Activated T-cell treated with anti-CD3 and anti-CD28 coated beads, Interleukin-2, amount 50 U/mL, for 1 hour (primary cell): ENCODE measurements around the gene CAP2.
"Not testable (repeated sequence)": the region's sequence is repeated elsewhere in the genome, so short reads cannot be mapped to it uniquely, and the experiment has no call there.

ENCODE experiments used
- DNase-seq: peaks from one replicate; pipeline ENCODE4 v3.0.0-alpha.2; 2020

The CAP2 gene

GRCh38 chr6:17505767-17506280 lies 112.4 kb downstream of the CAP2 start:
- DNase-seq: no peak

- no peak for DNase-seq
Measured at GRCh38 chr6:17506531-17506930, 113.1 kb downstream of the CAP2 start.

DNA sequence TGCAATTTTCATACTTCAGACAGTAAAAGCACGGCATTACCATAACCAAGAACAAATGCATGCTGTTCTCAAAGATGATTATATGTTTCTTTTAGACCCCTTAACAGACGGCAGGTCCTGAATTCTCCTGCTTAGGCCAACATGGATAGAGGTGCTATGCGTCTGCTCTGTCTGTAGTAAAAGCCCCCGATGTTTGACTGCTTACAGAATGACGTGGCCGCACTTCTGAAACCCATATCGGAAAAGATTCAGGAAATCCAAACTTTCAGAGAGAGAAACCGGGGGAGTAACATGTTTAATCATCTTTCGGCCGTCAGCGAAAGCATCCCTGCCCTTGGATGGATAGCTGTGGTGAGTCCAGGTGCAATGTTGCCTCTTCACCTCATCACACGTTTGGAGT lies 113.6 kb downstream of the CAP2 start:
- no peak for DNase-seq

DNA sequence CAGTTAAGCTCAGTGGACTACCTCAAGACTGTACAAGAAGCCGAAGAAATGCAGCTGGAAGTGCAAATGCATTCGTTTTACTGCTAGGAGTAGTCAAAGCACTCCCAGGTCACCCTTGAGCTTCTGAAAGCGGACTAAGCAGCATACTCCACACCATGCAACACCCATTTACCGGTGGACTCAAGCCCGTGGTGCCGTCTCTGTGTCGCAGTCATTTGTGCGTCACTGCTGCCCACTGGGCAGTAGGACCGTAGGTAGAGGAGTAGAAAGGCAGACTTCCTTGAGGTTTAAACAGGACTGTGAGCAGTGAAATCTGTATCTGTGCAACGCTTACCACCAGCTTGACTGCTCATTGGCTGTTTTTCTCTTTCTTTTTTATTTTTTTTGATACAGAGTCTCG lies 117.7 kb downstream of the CAP2 start:
- no peak for DNase-seq

- DNase-seq: no peak
Measured at GRCh38 chr6:17511580-17511979, 118.2 kb downstream of the CAP2 start.

- DNase-seq: no peak
Measured at GRCh38 chr6:17519120-17519519, 125.7 kb downstream of the CAP2 start.

- no peak for DNase-seq
Measured at GRCh38 chr6:17525637-17526036, 132.2 kb downstream of the CAP2 start.

- DNase-seq: no peak
Measured at GRCh38 chr6:17527076-17527475, 133.7 kb downstream of the CAP2 start.

- no peak for DNase-seq
Measured at GRCh38 chr6:17530321-17530835, 137.0 kb downstream of the CAP2 start.

DNA sequence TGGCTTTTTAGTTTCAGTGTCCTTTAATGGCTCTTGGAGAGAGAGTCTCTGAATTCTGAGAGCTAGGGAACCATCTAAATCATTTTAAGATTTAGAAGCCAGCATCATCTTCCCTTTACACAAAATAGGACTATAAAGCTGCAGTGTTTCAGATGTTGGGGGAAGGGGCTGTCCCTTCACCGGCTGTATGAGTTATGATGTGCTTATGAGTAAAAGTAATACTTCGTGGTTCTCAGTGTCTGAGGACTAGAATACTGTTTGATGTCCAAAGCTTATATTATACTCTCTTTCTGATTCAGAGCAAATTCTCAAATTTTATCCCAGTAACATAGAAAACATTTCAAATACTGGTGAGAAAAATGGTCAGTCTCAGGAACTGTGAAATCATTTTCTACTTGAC lies 143.2 kb downstream of the CAP2 start:
- no peak for DNase-seq

- DNase-seq: no peak
Measured at GRCh38 chr6:17542243-17542642, 148.8 kb downstream of the CAP2 start.

- DNase-seq: not testable (repeated sequence)
Measured at GRCh38 chr6:17545681-17546080, 152.3 kb downstream of the CAP2 start.

GRCh38 chr6:17551383-17551958 lies 158.1 kb downstream of the CAP2 start:
- DNase-seq: no peak

- DNase-seq: no peak
Measured at GRCh38 chr6:17552861-17553260, 159.5 kb downstream of the CAP2 start.

GRCh38 chr6:17556014-17556413 lies 162.6 kb downstream of the CAP2 start:
- DNase-seq: no peak

DNA sequence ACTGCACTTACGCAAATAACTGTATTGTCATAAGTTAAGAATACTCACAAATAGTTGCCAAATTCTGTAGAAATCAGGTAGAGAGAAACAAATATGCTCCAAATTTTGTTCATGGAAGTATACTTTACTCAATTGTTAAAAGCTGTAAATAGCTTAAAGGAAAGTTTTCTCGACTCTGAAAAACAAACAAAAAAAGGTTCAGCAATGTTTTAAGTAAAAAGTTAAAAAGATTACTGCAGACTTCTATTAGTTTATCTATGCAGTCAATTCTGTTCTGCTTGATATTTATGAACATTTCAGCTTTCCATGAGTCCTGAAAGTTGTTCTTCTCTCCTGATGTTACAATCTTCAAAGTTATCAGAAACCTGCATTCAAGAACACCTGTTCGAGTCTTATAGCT lies 169.2 kb downstream of the CAP2 start:
- DNase-seq: no peak

- no peak for DNase-seq
Measured at GRCh38 chr6:17565399-17565798, 172.0 kb downstream of the CAP2 start.

DNA sequence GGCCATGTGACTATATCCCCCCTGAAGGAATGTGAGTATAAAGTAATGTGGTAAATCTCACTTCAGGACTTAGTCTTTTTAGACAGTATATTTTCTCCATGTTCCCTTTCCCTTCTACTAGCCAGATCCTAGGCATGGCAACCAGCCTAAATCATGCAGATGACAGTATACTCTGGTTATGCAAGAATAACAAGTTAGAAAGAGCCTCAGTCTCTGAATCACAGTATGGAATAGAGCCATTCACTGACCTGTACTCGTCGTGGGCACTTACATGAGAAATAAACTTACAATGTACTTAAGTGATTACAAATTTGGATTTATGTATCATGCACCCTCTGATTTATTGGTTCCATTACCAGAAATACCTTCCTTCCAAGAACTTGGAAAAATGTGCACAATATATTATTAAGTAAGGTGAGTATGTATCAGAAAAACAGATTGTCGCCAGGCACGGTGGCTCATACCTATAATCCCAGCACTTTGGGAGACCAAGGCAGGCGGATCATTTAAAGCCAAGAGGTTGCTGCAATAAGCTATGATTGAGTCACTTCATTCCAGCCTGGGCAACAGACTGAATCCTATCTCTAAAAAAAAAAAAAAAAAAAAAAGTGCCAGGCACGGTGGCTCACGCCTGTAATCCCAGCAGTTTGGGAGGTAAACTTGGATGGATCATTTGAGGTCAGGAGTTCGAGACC lies 181.6 kb downstream of the CAP2 start:
- no peak for DNase-seq

DNA sequence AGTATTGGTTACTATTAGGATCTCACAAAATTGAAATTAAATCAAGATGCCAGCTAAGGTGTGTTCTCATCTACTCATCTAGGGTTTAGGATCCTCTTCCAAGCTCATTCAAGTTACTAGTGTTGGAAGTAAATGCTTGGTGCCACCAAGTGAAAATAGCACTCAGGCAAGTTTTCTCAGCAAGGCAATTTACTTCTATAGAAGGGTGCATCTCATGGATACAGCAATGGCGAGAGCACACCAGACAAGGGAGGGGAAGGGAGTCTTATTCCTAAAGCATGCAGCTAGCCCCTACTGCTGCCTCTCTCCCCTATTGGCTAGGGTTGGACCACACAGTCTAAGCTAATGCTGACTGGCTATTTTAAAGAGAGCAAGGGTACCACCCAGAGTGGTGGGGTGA lies 183.7 kb downstream of the CAP2 start:
- DNase-seq: no peak

DNA sequence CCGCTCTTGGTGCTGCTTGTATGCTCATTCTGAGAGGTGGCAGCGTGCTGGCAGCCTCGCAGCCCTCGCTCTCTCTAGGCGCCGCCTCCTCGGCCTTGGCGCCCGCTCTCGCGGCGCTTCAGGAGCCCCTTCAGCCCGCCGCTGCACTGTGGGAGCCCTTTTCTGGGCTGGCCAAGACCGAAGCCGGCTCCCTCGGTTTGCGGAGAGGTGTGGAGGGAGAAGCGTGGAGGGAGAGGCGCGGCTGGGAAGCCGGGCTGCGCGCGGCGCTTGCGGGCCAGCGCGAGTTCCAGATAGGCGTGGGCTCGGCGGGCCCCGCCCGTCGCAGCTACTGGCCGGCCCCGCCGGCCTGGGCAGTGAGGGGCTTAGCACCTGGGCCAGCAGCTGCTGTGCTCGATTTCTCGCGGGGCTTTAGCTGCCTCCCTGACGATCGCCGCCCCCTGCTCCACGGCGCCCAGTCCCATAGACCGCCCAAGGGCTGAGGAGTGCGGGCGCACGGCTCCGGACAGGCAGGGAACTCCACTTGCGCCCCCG lies 187.2 kb downstream of the CAP2 start:
- peak; percentile 40 for DNase-seq

- not testable (repeated sequence) for DNase-seq
Measured at GRCh38 chr6:17581282-17581681, 187.9 kb downstream of the CAP2 start.

GRCh38 chr6:17583811-17584210 lies 190.4 kb downstream of the CAP2 start:
- no peak for DNase-seq

DNA sequence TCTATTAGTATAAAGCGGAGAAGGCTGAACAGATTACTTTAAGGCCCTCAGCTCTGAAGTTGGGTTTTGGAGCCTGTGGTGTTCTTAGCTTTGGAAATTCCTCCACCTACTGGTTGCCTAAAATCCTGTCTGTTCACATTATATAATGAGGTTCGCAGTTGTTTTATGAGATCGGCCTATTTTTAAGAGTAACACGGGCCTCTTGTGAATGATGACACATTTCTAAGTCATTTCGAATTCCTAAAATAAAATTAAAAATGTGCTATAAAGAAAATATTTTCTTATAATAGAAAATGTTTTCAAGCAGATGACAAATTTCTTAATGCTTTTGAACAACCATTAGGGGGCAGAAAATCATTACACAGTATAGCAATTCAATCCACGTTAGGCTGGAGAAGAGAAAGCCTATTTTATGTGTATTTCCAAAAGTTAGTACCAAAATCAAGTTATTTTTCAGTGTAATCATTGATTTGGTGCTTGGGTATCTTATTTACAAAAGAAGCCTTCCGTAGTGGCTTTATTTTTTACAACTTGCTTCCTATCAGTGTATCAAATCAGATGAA lies 190.9 kb downstream of the CAP2 start:
- DNase-seq: no peak
